ENCODE data around the gene MACROD1. TPM values are rescaled to one million over a fixed set of nuclear protein-coding genes. Genes with fewer than 3 reads are reported as not detected.

Gene MACROD1
- total and polyA plus RNA-seq, 2 of the 13 experiments (the other 11 are each of a cell fraction or from before 2014, with no cell fraction given), result 23.1 to 34.5 TPM

- TF ChIP-seq HMGXB4 (CRISPR knock-in tag; IDR thresholded peaks at IDR 0.05; ENCODE audit: borderline replicate concordance in 1 of 2, low read depth in 1 of 2) (peak; percentile 28 to 34; a peak in 2 of 4 replicates), XBP1 (CRISPR knock-in tag; IDR thresholded peaks at IDR 0.05) (no peak), ZNF788 (CRISPR knock-in tag; IDR thresholded peaks at IDR 0.05; ENCODE audit: borderline replicate concordance) (peak; percentile 78), RFXAP (CRISPR knock-in tag; IDR thresholded peaks at IDR 0.05; ENCODE audit: borderline replicate concordance) (no peak; the same call in 1 of the 2 replicates), ZSCAN30 (CRISPR knock-in tag; IDR thresholded peaks at IDR 0.05) (no peak), REST (IDR thresholded peaks at IDR 0.05; ENCODE audit: borderline replicate concordance in 1 of 2, low read depth in 1 of 2, low read length in 2 of 2) (no peak), ZBTB1 (CRISPR knock-in tag; IDR thresholded peaks at IDR 0.05; ENCODE audit: borderline replicate concordance) (no peak), CHD2 (IDR thresholded peaks at IDR 0.05; ENCODE audit: low read depth, low read length) (no peak), ZNF292 (CRISPR knock-in tag; IDR thresholded peaks at IDR 0.05; ENCODE audit: borderline replicate concordance, low read depth) (peak; percentile 75; the same call in 1 of the 2 replicates), ZNF282 (IDR thresholded peaks at IDR 0.05; ENCODE audit: partially characterized antibody) (no peak), FOXJ3 (CRISPR knock-in tag; IDR thresholded peaks at IDR 0.05; ENCODE audit: borderline replicate concordance) (no peak; the same call in 1 of the 2 replicates), MXD1 (CRISPR knock-in tag; IDR thresholded peaks at IDR 0.05) (no peak), ZNF768 (CRISPR knock-in tag; IDR thresholded peaks at IDR 0.05) (peak; percentile 90), HDAC6 (IDR thresholded peaks at IDR 0.05; ENCODE audit: low read depth, low read length) (no peak), ZHX1 (CRISPR knock-in tag; IDR thresholded peaks at IDR 0.05; ENCODE audit: low read depth) (no peak), MLX (CRISPR knock-in tag; IDR thresholded peaks at IDR 0.05) (peak; percentile 58; the same call in 1 of the 2 replicates), MED13 (CRISPR knock-in tag; IDR thresholded peaks at IDR 0.05) (no peak), ZNF83 (CRISPR knock-in tag; IDR thresholded peaks at IDR 0.05; ENCODE audit: borderline replicate concordance) (no peak), KLF16 (CRISPR knock-in tag; IDR thresholded peaks at IDR 0.05) (peak in 1 of 2 experiments; percentile 66; a peak in 1 of 4 replicates), ZFX (CRISPR knock-in tag; IDR thresholded peaks at IDR 0.05; ENCODE audit: low read depth) (peak; percentile 75)
Observed at GRCh38 chr11:64007629-64008282, 158.2 kb downstream of the MACROD1 start (continued).

All from HepG2 (cell line).